Measurements from ENCODE around the gene LEMD1. TPM values are rescaled to one million over a fixed set of nuclear protein-coding genes. Genes with fewer than 3 reads are reported as not detected.
"Not testable (repeated sequence)": the region's sequence is repeated elsewhere in the genome, so short reads cannot be mapped to it uniquely, and the experiment has no call there.

Gene LEMD1
- total RNA-seq, 2 experiments from 2014 or later, result not detected

- no peak for DNase-seq
- Histone ChIP-seq H3K27me3 (ENCODE audit: control insufficient read depth in 1 of 2, insufficient read depth in 2 of 2, low read length in 2 of 2) (no peaks in the 10 kb centered on the region), H3K36me3 (ENCODE audit: insufficient read depth, low read length) (no peaks in the 10 kb centered on the region), H3K9me3 (ENCODE audit: control insufficient read depth in 1 of 2, insufficient read depth in 1 of 2, low read length in 2 of 2) (peaks cover 0 to 9% of the 10 kb centered on the region in 2 experiments), H3K4me3 (ENCODE audit: low read length) (no peak overlapping the region), H3K27ac (ENCODE audit: low read depth in 1 of 2, low read length in 2 of 2) (no peak overlapping the region), H3K4me1 (ENCODE audit: insufficient read depth, low read length) (peaks cover 8% of the 10 kb centered on the region)
- intact Hi-C loops (cut with DNase I, micrococcal nuclease), result no loop called here
- Mint-ChIP-seq H3K4me1 (ENCODE audit: low read depth) (no peaks in the 10 kb centered on the region), H3K36me3 (ENCODE audit: low read depth) (no peaks in the 10 kb centered on the region), H3K9me3 (no peaks in the 10 kb centered on the region), H3K27me3 (peaks cover 25% of the 10 kb centered on the region), H3K27ac (no peak overlapping the region), H3K4me3 (no peak overlapping the region)
- TF ChIP-seq, protein P1, sequence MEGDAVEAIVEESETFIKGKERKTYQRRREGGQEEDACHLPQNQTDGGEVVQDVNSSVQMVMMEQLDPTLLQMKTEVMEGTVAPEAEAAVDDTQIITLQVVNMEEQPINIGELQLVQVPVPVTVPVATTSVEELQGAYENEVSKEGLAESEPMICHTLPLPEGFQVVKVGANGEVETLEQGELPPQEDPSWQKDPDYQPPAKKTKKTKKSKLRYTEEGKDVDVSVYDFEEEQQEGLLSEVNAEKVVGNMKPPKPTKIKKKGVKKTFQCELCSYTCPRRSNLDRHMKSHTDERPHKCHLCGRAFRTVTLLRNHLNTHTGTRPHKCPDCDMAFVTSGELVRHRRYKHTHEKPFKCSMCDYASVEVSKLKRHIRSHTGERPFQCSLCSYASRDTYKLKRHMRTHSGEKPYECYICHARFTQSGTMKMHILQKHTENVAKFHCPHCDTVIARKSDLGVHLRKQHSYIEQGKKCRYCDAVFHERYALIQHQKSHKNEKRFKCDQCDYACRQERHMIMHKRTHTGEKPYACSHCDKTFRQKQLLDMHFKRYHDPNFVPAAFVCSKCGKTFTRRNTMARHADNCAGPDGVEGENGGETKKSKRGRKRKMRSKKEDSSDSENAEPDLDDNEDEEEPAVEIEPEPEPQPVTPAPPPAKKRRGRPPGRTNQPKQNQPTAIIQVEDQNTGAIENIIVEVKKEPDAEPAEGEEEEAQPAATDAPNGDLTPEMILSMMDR (IDR thresholded peaks at IDR 0.05), result no peak
- POLR2A ChIA-PET, result no interaction called here
- CTCF ChIA-PET, result interaction anchor here (1.2 kb wide), 1 partner anchor 77 kb away, joined by 3 read pairs; no protein-coding TSS in a partner anchor
- ATAC-seq (ENCODE audit: poor library complexity), result no peak
Measured at GRCh38 chr1:205407970-205408369, 13.9 kb downstream of the LEMD1 start.

GRCh38 chr1:205406252-205406651 lies 15.6 kb downstream of the LEMD1 start:
- not testable (repeated sequence) for ATAC-seq (ENCODE audit: poor library complexity)

DNA sequence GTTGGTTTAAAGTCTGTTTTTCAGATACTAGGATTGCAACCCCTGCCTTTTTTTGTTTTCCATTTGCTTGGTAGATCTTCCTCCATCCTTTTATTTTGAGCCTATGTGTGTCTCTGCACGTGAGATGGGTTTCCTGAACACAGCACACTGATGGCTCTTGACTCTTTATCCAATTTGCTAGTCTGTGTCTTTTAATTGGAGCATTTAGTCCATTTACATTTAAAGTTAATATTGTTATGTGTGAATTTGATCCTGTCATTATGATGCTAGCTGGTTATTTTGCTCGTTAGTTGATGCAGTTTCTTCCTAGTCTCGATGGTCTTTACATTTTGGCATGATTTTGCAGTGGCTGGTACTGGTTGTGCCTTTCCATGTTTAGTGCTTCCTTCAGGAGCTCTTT lies 17.4 kb downstream of the LEMD1 start:
- intact Hi-C loops (cut with DNase I, micrococcal nuclease); H3K27me3 Mint-ChIP-seq: not testable (repeated sequence)

More at GRCh38 chr1:205406252-205406651, 15.6 kb downstream of the LEMD1 start:
- H3K36me3 ChIP-seq (ENCODE audit: insufficient read depth, low read length); H3K27ac ChIP-seq (ENCODE audit: low read depth in 1 of 2, low read length in 2 of 2); H3K27me3 ChIP-seq (ENCODE audit: control insufficient read depth in 1 of 2, insufficient read depth in 2 of 2, low read length in 2 of 2); H3K4me1 Mint-ChIP-seq (ENCODE audit: low read depth); H3K9me3 Mint-ChIP-seq; H3K4me3 Mint-ChIP-seq; H3K4me1 ChIP-seq (ENCODE audit: insufficient read depth, low read length); H3K27ac Mint-ChIP-seq; POLR2A ChIA-PET; CTCF ChIA-PET; H3K9me3 ChIP-seq (ENCODE audit: control insufficient read depth in 1 of 2, insufficient read depth in 1 of 2, low read length in 2 of 2); intact Hi-C loops (cut with DNase I, micrococcal nuclease); H3K4me3 ChIP-seq (ENCODE audit: low read length); H3K36me3 Mint-ChIP-seq (ENCODE audit: low read depth): not testable (repeated sequence)
- DNase-seq, result peak in 3 of 14 experiments; percentile 3 to 40 (median 5)
- H3K27me3 Mint-ChIP-seq, result peaks cover 17% of the 10 kb centered on the region

DNA sequence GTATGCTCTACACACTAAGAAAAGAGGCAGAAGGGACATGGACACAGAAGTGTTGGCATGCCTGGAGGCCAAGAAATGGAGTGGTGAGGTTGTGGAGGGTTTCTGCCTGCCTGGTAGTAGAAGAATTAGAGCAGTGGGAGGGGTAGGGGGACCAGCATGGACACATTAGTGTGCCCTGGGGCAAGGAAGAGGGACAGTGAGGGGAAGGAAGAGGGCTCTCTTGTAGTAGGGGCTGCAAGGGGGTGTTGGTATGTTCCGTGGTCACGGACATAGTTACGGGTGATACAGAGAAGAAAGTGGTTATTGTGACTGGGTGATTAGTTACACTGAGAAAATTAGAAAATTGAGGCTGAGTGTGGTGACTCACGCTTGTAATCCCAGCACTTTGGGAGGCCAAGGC lies 23.3 kb downstream of the LEMD1 start:
- intact Hi-C loops (cut with DNase I, micrococcal nuclease), result no loop called here
- CTCF ChIA-PET, result interaction anchor here (2.9 kb wide), 1 partner anchor 87 kb away, joined by 39 read pairs; no protein-coding TSS in a partner anchor
- Mint-ChIP-seq H3K9me3 (no peaks in the 10 kb centered on the region), H3K36me3 (ENCODE audit: low read depth) (no peaks in the 10 kb centered on the region), H3K4me3 (no peak overlapping the region), H3K27ac (no peak overlapping the region), H3K4me1 (ENCODE audit: low read depth) (peaks cover 7% of the 10 kb centered on the region), H3K27me3 (peaks cover 6% of the 10 kb centered on the region)
- POLR2A ChIA-PET, result no interaction called here
- Histone ChIP-seq H3K9me3 (ENCODE audit: control insufficient read depth in 1 of 2, insufficient read depth in 1 of 2, low read length in 2 of 2) (no peaks in the 10 kb centered on the region), H3K36me3 (ENCODE audit: insufficient read depth, low read length) (no peaks in the 10 kb centered on the region), H3K4me1 (ENCODE audit: insufficient read depth, low read length) (peaks cover 2% of the 10 kb centered on the region), H3K4me3 (ENCODE audit: low read length) (no peak overlapping the region), H3K27me3 (ENCODE audit: control insufficient read depth in 1 of 2, insufficient read depth in 2 of 2, low read length in 2 of 2) (no peaks in the 10 kb centered on the region), H3K27ac (ENCODE audit: low read depth in 1 of 2, low read length in 2 of 2) (no peak overlapping the region)
- TF ChIP-seq, protein P1 (IDR thresholded peaks at IDR 0.05), result no peak
- no peak for ATAC-seq (ENCODE audit: poor library complexity)
- DNase-seq, result no peak

More for the DNA sequence above, 17.4 kb downstream of the LEMD1 start:
- H3K36me3 ChIP-seq (ENCODE audit: insufficient read depth, low read length); POLR2A ChIA-PET; H3K9me3 Mint-ChIP-seq; H3K27me3 ChIP-seq (ENCODE audit: control insufficient read depth in 1 of 2, insufficient read depth in 2 of 2, low read length in 2 of 2); H3K36me3 Mint-ChIP-seq (ENCODE audit: low read depth); H3K4me1 ChIP-seq (ENCODE audit: insufficient read depth, low read length); ATAC-seq (ENCODE audit: poor library complexity); H3K27ac ChIP-seq (ENCODE audit: low read depth in 1 of 2, low read length in 2 of 2); H3K4me3 Mint-ChIP-seq; H3K4me3 ChIP-seq (ENCODE audit: low read length); H3K9me3 ChIP-seq (ENCODE audit: control insufficient read depth in 1 of 2, insufficient read depth in 1 of 2, low read length in 2 of 2); CTCF ChIA-PET; DNase-seq; H3K4me1 Mint-ChIP-seq (ENCODE audit: low read depth); H3K27ac Mint-ChIP-seq: not testable (repeated sequence)

Measured in CD4-positive, alpha-beta T cell (primary cell).